NCI-H1436 (cell line): ENCODE data around the gene ZNF573.

Experiments
- DNase-seq: peaks from one replicate; lab custom pipeline; 2025; lab: John Stamatoyannopoulos, UW

ZNF573 gene

DNA sequence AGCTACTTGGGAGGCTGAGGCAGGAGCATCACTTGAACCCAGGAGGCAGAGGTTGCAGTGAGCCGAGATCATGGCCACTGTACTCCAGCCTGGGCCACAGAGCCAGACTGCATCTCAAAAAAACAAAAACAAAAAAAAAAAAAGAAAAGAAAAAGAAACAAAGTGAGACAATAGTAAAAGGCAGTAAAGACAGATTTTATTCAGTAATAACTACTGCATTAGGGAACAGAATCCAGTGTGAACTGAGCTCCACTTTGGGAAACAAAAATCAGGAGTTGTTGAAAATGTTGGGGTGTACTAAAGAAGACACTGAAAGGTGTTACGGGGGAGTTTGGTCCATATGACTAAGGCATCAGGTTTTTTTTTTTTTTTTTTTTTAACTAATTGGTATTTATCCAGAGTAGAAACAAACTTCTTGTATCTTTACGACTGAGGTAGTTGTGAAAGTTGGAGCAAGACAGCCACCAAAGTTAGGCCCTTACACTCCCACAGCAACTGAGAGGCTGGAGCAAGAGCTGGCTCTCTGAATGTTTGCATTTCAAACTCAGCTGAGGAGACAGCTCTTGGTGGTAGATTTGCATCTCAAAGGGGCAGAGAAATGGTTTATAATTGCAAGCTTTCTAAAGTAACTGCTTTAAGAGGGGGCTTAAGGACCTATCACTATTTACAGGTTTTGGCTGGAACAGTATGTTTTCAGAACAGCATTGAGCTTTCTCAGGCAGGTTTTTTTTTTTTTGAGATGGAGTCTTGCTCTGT is 84.1 kb downstream of the ZNF573 start:
- no peak for DNase-seq

DNA sequence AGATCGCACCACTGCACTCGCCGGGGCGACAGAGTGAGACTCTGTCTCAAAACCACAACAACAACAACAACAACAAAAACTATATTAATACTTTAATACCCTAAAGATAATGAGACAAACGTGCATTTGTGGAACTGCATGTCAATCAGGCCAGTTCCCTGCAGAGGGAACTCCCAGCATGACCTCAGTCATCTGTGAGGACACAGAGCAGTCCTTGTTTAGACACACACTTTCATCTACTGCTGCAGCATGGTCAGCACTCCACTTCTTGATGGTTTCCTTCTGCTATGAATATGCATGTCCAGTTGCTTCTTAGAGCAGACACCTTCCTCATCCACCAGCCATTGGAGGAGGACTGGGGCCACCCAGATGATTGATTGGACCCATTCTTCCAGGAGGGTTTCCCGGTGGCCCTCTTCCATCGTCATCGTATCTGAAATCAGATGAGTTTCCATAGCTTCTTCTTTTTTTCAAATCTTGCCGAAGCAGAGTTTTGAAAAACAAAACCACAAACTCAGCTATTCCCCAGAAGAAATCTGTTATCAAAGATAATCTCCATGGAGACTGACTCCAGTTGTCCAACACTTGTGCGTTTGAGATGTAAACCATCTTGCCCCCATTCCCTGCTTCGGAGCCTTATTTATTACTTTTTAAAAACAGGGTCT is 86.3 kb downstream of the ZNF573 start:
- DNase-seq: no peak

DNA sequence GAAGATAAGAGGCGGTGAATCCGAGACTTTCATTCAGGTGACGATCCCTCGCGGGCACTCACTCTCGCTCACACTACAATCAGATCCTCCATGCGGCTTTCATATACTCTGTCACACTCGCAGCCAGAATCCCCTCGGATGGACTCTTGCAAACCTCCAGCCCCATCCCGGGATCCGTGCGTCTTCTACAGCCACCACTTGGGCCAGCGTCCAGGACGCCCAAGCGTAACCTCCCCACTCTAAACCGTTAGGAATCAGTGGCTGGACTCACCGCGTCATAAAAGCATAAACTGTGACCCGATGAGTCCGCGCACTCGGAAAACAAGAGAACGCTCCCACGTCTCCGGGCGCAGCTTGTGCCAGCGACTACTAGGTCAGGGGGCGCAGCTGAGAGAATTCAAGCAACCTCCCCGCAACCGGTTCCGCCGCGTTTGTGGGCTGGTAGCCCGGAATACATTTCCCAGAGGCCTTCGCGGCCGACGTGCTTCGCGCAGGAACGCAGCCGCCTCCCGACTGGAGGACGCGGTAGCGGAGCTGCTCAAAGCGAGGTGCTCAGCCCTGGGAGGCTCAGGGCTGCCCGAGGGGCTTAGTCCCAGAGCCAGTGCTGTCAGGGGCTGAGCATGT is 87.4 kb downstream of the ZNF573 start:
- no peak for DNase-seq
